H1 (cell line): Measurements from ENCODE around the gene TTC9. TPM values are rescaled to one million over a fixed set of nuclear protein-coding genes. Genes with fewer than 3 reads are reported as not detected.

Source experiments
- CTCF ChIA-PET: fragments of 300-600 bp; sonication (Branson Sonifier 250); formaldehyde crosslinking; loops from one replicate; lab custom pipeline; 2021; ENCODE audit not compliant: partially characterized antibody; lab: Charles Lee
- POLR2A ChIA-PET: fragments of 300-600 bp; sonication (Branson Sonifier 250); formaldehyde crosslinking; loops from one replicate; lab custom pipeline; 2021; ENCODE audit warnings: inconsistent platforms; ENCODE audit not compliant: partially characterized antibody; lab: Charles Lee
- DNase-seq, 2 experiments: peaks; one replicate each; pipeline versions ENCODE4 v3.0.0 to v3.0.0-alpha.2; 2010 to 2022; ENCODE audit warnings: low spot score in 2 of 2, low read depth in 1 of 2, mixed read lengths in 1 of 2
- FAIRE-seq: peaks from 2 replicates; lab custom pipeline; 2011; peaks lifted over from hg19 to GRCh38; lab: Jason Lieb, UNC
- H2AFZ ChIP-seq: 2 replicates; pipeline ENCODE4 v1.8.1; 2012; ENCODE audit warnings: low read length, inconsistent platforms
- H2AK5ac ChIP-seq: 2 replicates; pipeline ENCODE4 v1.6.1; 2013; ENCODE audit warnings: low read depth, low read length
- H2BK120ac ChIP-seq: replicated peaks from 2 replicates; pipeline ENCODE3; 2013; ENCODE audit warnings: low read depth, low read length, inconsistent platforms
- H2BK12ac ChIP-seq: 2 replicates; pipeline ENCODE4 v1.6.1; 2013; ENCODE audit warnings: low read depth, low read length
- H2BK15ac ChIP-seq: 2 replicates; pipeline ENCODE4 v1.6.1; 2013; ENCODE audit warnings: low read length
- H2BK20ac ChIP-seq: 2 replicates; pipeline ENCODE4 v1.6.1; 2013; ENCODE audit warnings: low read length
- H2BK5ac ChIP-seq: 2 replicates; pipeline ENCODE4 v1.6.1; 2013; ENCODE audit warnings: low read depth, low read length
- H3K14ac ChIP-seq: 2 replicates; pipeline ENCODE4 v1.6.1; 2013; ENCODE audit warnings: inconsistent platforms; ENCODE audit not compliant: insufficient read length
- H3K18ac ChIP-seq: 2 replicates; pipeline ENCODE4 v1.6.1; 2013; ENCODE audit warnings: low read length; ENCODE audit errors: extremely low read depth
- H3K23ac ChIP-seq: 2 replicates; pipeline ENCODE4 v1.6.1; 2013; ENCODE audit warnings: inconsistent platforms; ENCODE audit not compliant: insufficient read length
- H3K23me2 ChIP-seq: 2 replicates; pipeline ENCODE4 v1.6.1; 2013; ENCODE audit warnings: low read depth, low read length
- H3K27ac ChIP-seq: 2 replicates; pipeline ENCODE4 v1.6.1; 2011; ENCODE audit warnings: low read depth, low read length, inconsistent platforms
- H3K27me3 ChIP-seq, 4 experiments: replicated peaks in 1 of 4; 1 replicate in 1 of 4; 2 replicates in 3 of 4; pipeline versions ENCODE4 v1.6.1 to v1.8.1; 2011 to 2013; ENCODE audit warnings: low read length in 3 of 4, mild to moderate bottlenecking in 3 of 4, inconsistent platforms in 2 of 4, mixed read lengths in 2 of 4, moderate library complexity in 1 of 4; ENCODE audit not compliant: control insufficient read depth in 3 of 4, insufficient read depth in 3 of 4; ENCODE audit errors: extremely low read depth in 1 of 4
- H3K36me3 ChIP-seq, 4 experiments: 2 replicates each; pipeline versions ENCODE4 v1.6.1 to v1.8.1; 2011 to 2013; ENCODE audit warnings: mild to moderate bottlenecking in 4 of 4, low read length in 3 of 4, moderate library complexity in 2 of 4, control low read depth in 1 of 4, inconsistent platforms in 1 of 4; ENCODE audit not compliant: insufficient read depth in 4 of 4, control insufficient read depth in 2 of 4
- H3K4ac ChIP-seq: replicated peaks from 2 replicates; pipeline ENCODE3; 2013; ENCODE audit warnings: low read length, low read depth, mixed read lengths, inconsistent platforms; ENCODE audit not compliant: insufficient read length
- H3K4me1 ChIP-seq, 4 experiments: replicated peaks in 1 of 4; 1 replicate in 1 of 4; 2 replicates in 3 of 4; pipeline versions ENCODE4 v1.6.1 to v1.8.1; 2011 to 2013; ENCODE audit warnings: low read length in 3 of 4, inconsistent platforms in 2 of 4, mixed read lengths in 1 of 4; ENCODE audit not compliant: insufficient read depth in 4 of 4, control insufficient read depth in 3 of 4
- H3K4me2 ChIP-seq, 2 experiments: 2 replicates each; pipeline versions ENCODE4 v1.6.1 to v1.8.1; 2011 to 2013; ENCODE audit warnings: low read depth in 2 of 2, low read length in 2 of 2, control low read depth in 1 of 2, inconsistent platforms in 1 of 2, mild to moderate bottlenecking in 1 of 2; ENCODE audit not compliant: insufficient read depth in 1 of 2
- H3K4me3 ChIP-seq, 4 experiments: fragments of 200-600, 300-600 bp in 1 of 4; sonication (generic), shearing (Covaris generic), sonication (Bioruptor Twin) in 1 of 4; 2 replicates each; pipeline versions ENCODE4 v1.5.1 to v1.8.1; 2011 to 2016; ENCODE audit warnings: low read length in 4 of 4, low read depth in 3 of 4, control low read depth in 2 of 4, inconsistent platforms in 2 of 4, mild to moderate bottlenecking in 2 of 4, mixed read lengths in 1 of 4, moderate library complexity in 1 of 4; ENCODE audit not compliant: insufficient read depth in 2 of 4; ENCODE audit errors: extremely low read depth in 1 of 4
- H3K56ac ChIP-seq: replicated peaks from 2 replicates; pipeline ENCODE3; 2013; ENCODE audit warnings: low read depth, mild to moderate bottlenecking, mixed read lengths, low read length, inconsistent platforms; ENCODE audit not compliant: insufficient read length
- H3K79me1 ChIP-seq: 2 replicates; pipeline ENCODE4 v1.6.1; 2013; ENCODE audit warnings: low read depth, low read length, control low read depth
- H3K79me2 ChIP-seq, 2 experiments: 2 replicates each; pipeline versions ENCODE4 v1.6.1 to v1.8.1; 2012 to 2013; ENCODE audit warnings: low read length in 2 of 2, mild to moderate bottlenecking in 2 of 2, inconsistent platforms in 1 of 2; ENCODE audit not compliant: insufficient read depth in 2 of 2, control insufficient read depth in 1 of 2
- H3K9ac ChIP-seq, 4 experiments: replicated peaks in 1 of 4; 1 replicate in 1 of 4; 2 replicates in 3 of 4; pipeline versions ENCODE4 v1.6.1 to v1.8.1; 2011 to 2013; ENCODE audit warnings: low read depth in 3 of 4, low read length in 3 of 4, control low read depth in 2 of 4, mild to moderate bottlenecking in 2 of 4, moderate library complexity in 2 of 4, inconsistent platforms in 1 of 4; ENCODE audit errors: extremely low read depth in 1 of 4
- H3K9me3 ChIP-seq, 2 experiments: 2 replicates each; pipeline versions ENCODE4 v1.6.1 to v1.8.1; 2012 to 2013; ENCODE audit warnings: mild to moderate bottlenecking in 2 of 2, moderate library complexity in 2 of 2, control low read depth in 1 of 2, inconsistent platforms in 1 of 2, low read depth in 1 of 2, low read length in 1 of 2, mixed read lengths in 1 of 2; ENCODE audit not compliant: insufficient read depth in 2 of 2
- H4K20me1 ChIP-seq, 2 experiments: replicated peaks in 1 of 2; 2 replicates each; pipeline versions ENCODE3 to v1.8.1; 2011 to 2013; ENCODE audit warnings: inconsistent platforms in 2 of 2, low read length in 2 of 2, mild to moderate bottlenecking in 1 of 2; ENCODE audit not compliant: insufficient read depth in 2 of 2, control insufficient read depth in 1 of 2
- H4K5ac ChIP-seq: 2 replicates; pipeline ENCODE4 v1.6.1; 2013; ENCODE audit warnings: low read length, low read depth, mixed read lengths, inconsistent platforms; ENCODE audit not compliant: insufficient read length
- H4K8ac ChIP-seq: 2 replicates; pipeline ENCODE4 v1.8.0; 2013; ENCODE audit warnings: mild to moderate bottlenecking, moderate library complexity, low read length, inconsistent platforms; ENCODE audit not compliant: insufficient read depth; ENCODE audit errors: extremely low read depth
- H4K91ac ChIP-seq: replicated peaks from 2 replicates; pipeline ENCODE3; 2013; ENCODE audit warnings: low read length, mixed read lengths, inconsistent platforms; ENCODE audit not compliant: insufficient read length
- CBX5 ChIP-seq: fragments of 300-800, 300-1000 bp; sonication (generic); IDR thresholded peaks from 2 replicates; pipeline ENCODE4 v1.7.1; 2016; ENCODE audit warnings: antibody characterized with exemption, low read length, low read depth
- CEBPB ChIP-seq: IDR thresholded peaks from 2 replicates; pipeline ENCODE4 v1.6.1; 2012; ENCODE audit warnings: low read depth, low read length
- CHD2 ChIP-seq: IDR thresholded peaks from 2 replicates; pipeline ENCODE4 v1.6.1; 2012; ENCODE audit warnings: low read length, improper control_type of control experiment
- EP300 ChIP-seq, 2 experiments: IDR thresholded peaks; 1 replicate in 1 of 2; 2 replicates in 1 of 2; pipeline ENCODE4 v1.6.1; 2011 to 2012; ENCODE audit warnings: low read depth in 2 of 2, low read length in 2 of 2, mild to moderate bottlenecking in 2 of 2, borderline replicate concordance in 1 of 2, inconsistent platforms in 1 of 2, moderate library complexity in 1 of 2
- GTF2F1 ChIP-seq: IDR thresholded peaks from 2 replicates; pipeline ENCODE4 v1.6.1; 2012; ENCODE audit warnings: low read depth, low read length, improper control_type of control experiment, borderline replicate concordance
- JUN ChIP-seq: IDR thresholded peaks from 2 replicates; pipeline ENCODE4 v1.6.1; 2011; ENCODE audit warnings: low read depth, mild to moderate bottlenecking, improper control_type of control experiment, low read length
- MAFK ChIP-seq: IDR thresholded peaks from 2 replicates; pipeline ENCODE4 v1.6.1; 2012; ENCODE audit warnings: low read depth, mild to moderate bottlenecking, improper control_type of control experiment, low read length
- MAX ChIP-seq: IDR thresholded peaks from 2 replicates; pipeline ENCODE4 v1.6.1; 2012; ENCODE audit warnings: inconsistent platforms
- PHF8 ChIP-seq: fragments of 200-600 bp; sonication (generic); conservative IDR thresholded peaks from 2 replicates; pipeline ENCODE4 v1.7.1; 2012; ENCODE audit warnings: low read depth, mild to moderate bottlenecking, inconsistent platforms, low read length, moderate library complexity
- POLR2AphosphoS5 ChIP-seq: IDR thresholded peaks from 2 replicates; pipeline ENCODE4 v1.6.1; 2011; ENCODE audit warnings: low read depth, low read length
- RFX5 ChIP-seq: IDR thresholded peaks from 2 replicates; pipeline ENCODE4 v1.6.1; 2011; ENCODE audit warnings: low read depth, low read length, improper control_type of control experiment, borderline replicate concordance
- RNF2 ChIP-seq: fragments of 200-900, 300-1000 bp; sonication (generic); IDR thresholded peaks from 2 replicates; pipeline ENCODE4 v1.7.1; 2016; ENCODE audit warnings: borderline replicate concordance, low read depth, mild to moderate bottlenecking, antibody characterized with exemption, low read length; ENCODE audit not compliant: poor library complexity, severe bottlenecking; ENCODE audit errors: missing control alignments
- RXRA ChIP-seq: IDR thresholded peaks from 2 replicates; pipeline ENCODE4 v1.6.1; 2011; ENCODE audit warnings: low read depth, mild to moderate bottlenecking, low read length, moderate library complexity; ENCODE audit not compliant: insufficient read depth
- SAP30 ChIP-seq: fragments of 300-600 bp; sonication (generic); IDR thresholded peaks from 2 replicates; pipeline ENCODE4 v1.7.1; 2012; ENCODE audit warnings: low read length, moderate library complexity, mild to moderate bottlenecking, inconsistent platforms; ENCODE audit not compliant: insufficient read depth, insufficient replicate concordance
- polyA plus RNA-seq, 7 experiments: library from polyadenylated mRNA; depleted of rRNA in 3 of 7; stranded (reverse) in 5 of 7; unstranded in 2 of 7; fragments of >200 nt in 5 of 7; fragments of 200-250 nt in 2 of 7; gene quantifications; 1 replicate in 5 of 7; 2 replicates in 1 of 7; 4 replicates in 1 of 7; pipeline versions ENCODE4 v1.2.1 to v1.2.3, GENCODE V29; 2011 to 2013; ENCODE audit warnings: missing spikeins in 2 of 7, mixed read lengths in 2 of 7
- total RNA-seq: library from RNA; stranded (reverse); fragmentation: NEBNext Ultra II Directional; extraction: Animal tissue kit (Norgen Biotek cat#: 25700); gene quantifications from 2 replicates; pipeline ENCODE4 v1.2.1, GENCODE V29; 2021

Gene TTC9
- total and polyA plus RNA-seq, 2 of the 8 experiments (the other 6 are each of a cell fraction or from before 2014, with no cell fraction given) = 21.0 to 29.5 TPM

- Histone ChIP-seq H2AK5ac (no peak overlapping the region), H2BK20ac (no peak overlapping the region; the same call in 1 of the 2 replicates), H4K8ac (no peak overlapping the region), H3K27me3 (no peaks in the 10 kb centered on the region), H2BK15ac (no peak overlapping the region), H3K9ac (no peak overlapping the region), H3K18ac (peak overlapping the region; percentile 64; the same call in 1 of the 2 replicates), H4K5ac (no peak overlapping the region), H3K27ac (no peak overlapping the region), H3K79me2 (peaks cover 28 to 97% of the 10 kb centered on the region in 2 experiments), H3K36me3 (peaks cover 0 to 8% (median 3%) of the 10 kb centered on the region in 4 experiments; a peak in 2 of 8 replicates), H3K4me2 (no peak overlapping the region), H3K9me3 (no peaks in the 10 kb centered on the region), H3K56ac (no peak overlapping the region), H4K20me1 (no peaks in the 10 kb centered on the region), H3K23ac (no peak overlapping the region), H3K14ac (no peak overlapping the region), H3K4me3 (no peak overlapping the region), H3K79me1 (peaks cover 16% of the 10 kb centered on the region), H3K4me1 (peaks cover 26 to 54% (median 41%) of the 10 kb centered on the region in 4 experiments; a peak in 6 of 7 replicates), H3K4ac (peak overlapping the region; percentile 47), H2BK12ac (no peak overlapping the region), H3K23me2 (peaks cover 2% of the 10 kb centered on the region), H2BK120ac (peak overlapping the region; percentile 11), H4K91ac (peak overlapping the region; percentile 45), H2BK5ac (peak overlapping the region; percentile 74; the same call in 1 of the 2 replicates), H2AFZ (no peak overlapping the region)
- DNase-seq (peak in 1 of 2 experiments; percentile 16), FAIRE-seq (no peak)
- CTCF ChIA-PET = interaction anchor here (1.2 to 1.5 kb wide), 3 partner anchors 11 to 65 kb away, joined by 3 to 5 read pairs (median 4); no protein-coding TSS in a partner anchor
- TF ChIP-seq CHD2 (no peak), POLR2AphosphoS5 (no peak), EP300 (IDR thresholded peaks at IDR 0.05; ENCODE audit: borderline replicate concordance in 1 of 2, low read depth in 2 of 2, low read length in 2 of 2) (no peak), CEBPB (no peak), SAP30 (no peak), PHF8 (no peak), RXRA (no peak), MAFK (no peak), JUN (no peak), RFX5 (no peak), MAX (no peak), RNF2 (no peak), GTF2F1 (no peak), CBX5 (no peak)
- POLR2A ChIA-PET = interaction anchor here (0.7 to 1.9 kb wide), 6 partner anchors 9 to 66 kb away, joined by 3 to 10 read pairs (median 5); no protein-coding TSS in a partner anchor
These were observed 6.6 kb downstream of the TTC9 start for GRCh38 chr14:70648346-70648745.
